WTC11 (cell line): ENCODE results near the gene DAP3. TPM values are rescaled to one million over a fixed set of nuclear protein-coding genes. Genes with fewer than 3 reads are reported as not detected.
"Not testable (repeated sequence)": the region's sequence is repeated elsewhere in the genome, so short reads cannot be mapped to it uniquely, and the experiment has no call there.

ENCODE experiments used
- ATAC-seq: fragments of 200-7000 bp; cut with Tn5 transposase; 2 replicates; pipeline ENCODE4 v1.10.0; 2021; ENCODE audit warnings: mild to moderate bottlenecking, moderate library complexity
- CTCF ChIA-PET: fragments of 300-600 bp; sonication (Branson Sonifier 250); formaldehyde crosslinking; loops from one replicate; lab custom pipeline; 2021; ENCODE audit warnings: antibody characterized with exemption; lab: Charles Lee
- POLR2A ChIA-PET: fragments of 350-600 bp; sonication (Branson Sonifier 250); formaldehyde crosslinking; loops from one replicate; lab custom pipeline; 2021; ENCODE audit warnings: antibody characterized with exemption; lab: Charles Lee
- DNase-seq: peaks from one replicate; pipeline ENCODE4 v3.0.0; 2021; ENCODE audit warnings: low spot score
- H3K27ac Mint-ChIP-seq: 2 replicates; pipeline ENCODE4 v1.8.0; 2021; ENCODE audit warnings: mixed read lengths
- H3K27me3 Mint-ChIP-seq: 2 replicates; pipeline ENCODE4 v1.8.0; 2021; ENCODE audit warnings: low read depth, mild to moderate bottlenecking, moderate library complexity, mixed read lengths
- H3K36me3 Mint-ChIP-seq: 2 replicates; pipeline ENCODE4 v1.8.0; 2021; ENCODE audit warnings: mixed read lengths
- H3K4me1 Mint-ChIP-seq: 2 replicates; pipeline ENCODE4 v1.8.0; 2022; ENCODE audit warnings: mixed read lengths
- H3K4me3 Mint-ChIP-seq: 2 replicates; pipeline ENCODE4 v1.8.0; 2021; ENCODE audit warnings: mild to moderate bottlenecking, moderate library complexity, mixed read lengths
- H3K9me3 Mint-ChIP-seq: 2 replicates; pipeline ENCODE4 v1.8.0; 2021; ENCODE audit warnings: mixed read lengths
- AR ChIP-seq: fragments of 250-450 bp; sonication (Bioruptor Pico); IDR thresholded peaks from 2 replicates; pipeline ENCODE4 v1.9.0; 2021; ENCODE audit warnings: mild to moderate bottlenecking
- E2F1 ChIP-seq: sonication (generic); formaldehyde crosslinking; IDR thresholded peaks from 2 replicates; pipeline ENCODE4 v1.8.0; 2022; ENCODE audit warnings: mild to moderate bottlenecking, missing genetic modification reagents
- ESRRA ChIP-seq: sonication (generic); formaldehyde crosslinking; IDR thresholded peaks from 2 replicates; pipeline ENCODE4 v1.8.1; 2022; ENCODE audit warnings: mild to moderate bottlenecking, missing genetic modification reagents, borderline replicate concordance
- FOXK1 ChIP-seq: sonication (generic); formaldehyde crosslinking; IDR thresholded peaks from 2 replicates; pipeline ENCODE4 v1.8.0; 2022; ENCODE audit warnings: mild to moderate bottlenecking, moderate library complexity, missing genetic modification reagents
- GABPB1 ChIP-seq: sonication (generic); formaldehyde crosslinking; IDR thresholded peaks from 2 replicates; pipeline ENCODE4 v1.8.1; 2023; ENCODE audit warnings: mild to moderate bottlenecking, missing genetic modification reagents
- GTF2I ChIP-seq: fragments of 250-450 bp; sonication (Bioruptor Pico); conservative IDR thresholded peaks from 2 replicates; pipeline ENCODE4 v1.4.0; 2021; ENCODE audit warnings: mild to moderate bottlenecking
- MLX ChIP-seq: sonication (generic); formaldehyde crosslinking; IDR thresholded peaks from 2 replicates; pipeline ENCODE4 v1.8.1; 2023; ENCODE audit warnings: mild to moderate bottlenecking, missing genetic modification reagents, moderate library complexity
- NFYB ChIP-seq: sonication (generic); formaldehyde crosslinking; conservative IDR thresholded peaks from 2 replicates; pipeline ENCODE4 v1.8.0; 2022; ENCODE audit warnings: low read depth, missing genetic modification reagents
- NR2C2 ChIP-seq: sonication (generic); formaldehyde crosslinking; IDR thresholded peaks from 2 replicates; pipeline ENCODE4 v1.8.0; 2022; ENCODE audit warnings: mild to moderate bottlenecking, missing genetic modification reagents
- RELA ChIP-seq: sonication (generic); formaldehyde crosslinking; IDR thresholded peaks from 2 replicates; pipeline ENCODE4 v1.8.1; 2022; ENCODE audit warnings: missing genetic modification reagents, mild to moderate bottlenecking, borderline replicate concordance
- SP1 ChIP-seq: sonication (generic); formaldehyde crosslinking; conservative IDR thresholded peaks from 2 replicates; pipeline ENCODE4 v1.8.1; 2022; ENCODE audit warnings: missing genetic modification reagents
- TEAD4 ChIP-seq: sonication (generic); formaldehyde crosslinking; IDR thresholded peaks from 2 replicates; pipeline ENCODE4 v1.8.0; 2022; ENCODE audit warnings: mild to moderate bottlenecking, missing genetic modification reagents
- USF2 ChIP-seq: sonication (generic); formaldehyde crosslinking; IDR thresholded peaks from 2 replicates; pipeline ENCODE4 v1.8.1; 2023; ENCODE audit warnings: mild to moderate bottlenecking, missing genetic modification reagents, moderate library complexity
- ZBTB43 ChIP-seq: sonication (generic); formaldehyde crosslinking; IDR thresholded peaks from 2 replicates; pipeline ENCODE4 v1.8.1; 2023; ENCODE audit warnings: mild to moderate bottlenecking, missing genetic modification reagents
- ZNF219 ChIP-seq: sonication (generic); formaldehyde crosslinking; IDR thresholded peaks from 2 replicates; pipeline ENCODE4 v1.8.0; 2023; ENCODE audit warnings: missing genetic modification reagents, mild to moderate bottlenecking, borderline replicate concordance
- ZNF232 ChIP-seq: sonication (generic); formaldehyde crosslinking; IDR thresholded peaks from 2 replicates; pipeline ENCODE4 v1.8.0; 2022; ENCODE audit warnings: mild to moderate bottlenecking, missing genetic modification reagents
- ZNF396 ChIP-seq: fragments of 250-450 bp; sonication (Bioruptor Pico); IDR thresholded peaks from 2 replicates; pipeline ENCODE4 v1.8.0; 2021; ENCODE audit warnings: mild to moderate bottlenecking, moderate library complexity, borderline replicate concordance
- ZSCAN18 ChIP-seq: fragments of 250-450 bp; sonication (Bioruptor Pico); IDR thresholded peaks from 2 replicates; pipeline ENCODE4 v2.1.2; 2022; ENCODE audit warnings: mild to moderate bottlenecking, moderate library complexity
- total RNA-seq: library from RNA; stranded (reverse); gene quantifications from 3 replicates; pipeline ENCODE4 v1.2.3, GENCODE V29; 2021

Gene DAP3
- total RNA-seq, 1 experiment from 2014 or later, result 109 TPM

- H3K4me1 Mint-ChIP-seq, result peaks cover 30% of the 10 kb centered on the region
- H3K36me3 Mint-ChIP-seq, result peaks cover 56% of the 10 kb centered on the region
- H3K9me3 Mint-ChIP-seq, result peaks cover 40% of the 10 kb centered on the region
- peak overlapping the region; percentile 9; the same call in 1 of the 2 replicates for H3K27ac Mint-ChIP-seq
- H3K4me3 Mint-ChIP-seq, result no peak overlapping the region
- H3K27me3 Mint-ChIP-seq, result no peaks in the 10 kb centered on the region
- TF ChIP-seq GTF2I, result no peak
- no peak for TF ChIP-seq MLX (CRISPR knock-in tag)
- no peak for TF ChIP-seq USF2 (CRISPR knock-in tag)
- TF ChIP-seq NFYB, result no peak
- TF ChIP-seq GABPB1 (CRISPR knock-in tag), result no peak
- no peak for TF ChIP-seq AR (CRISPR knock-in tag)
- no peak for TF ChIP-seq ZBTB43 (CRISPR knock-in tag)
- no peak for TF ChIP-seq FOXK1 (CRISPR knock-in tag)
- TF ChIP-seq ESRRA (CRISPR knock-in tag), result no peak
- no peak for TF ChIP-seq E2F1 (CRISPR knock-in tag)
- no peak for TF ChIP-seq SP1 (CRISPR knock-in tag)
- no peak for TF ChIP-seq ZSCAN18 (CRISPR knock-in tag)
- no peak for TF ChIP-seq TEAD4 (CRISPR knock-in tag)
- TF ChIP-seq ZNF232, result no peak
- no peak for TF ChIP-seq ZNF396 (CRISPR knock-in tag)
- no peak for TF ChIP-seq ZNF219 (CRISPR knock-in tag)
- TF ChIP-seq NR2C2 (CRISPR knock-in tag), result no peak
- TF ChIP-seq RELA (CRISPR knock-in tag), result no peak
- ChIA-PET POLR2A (no interaction called here), CTCF (no interaction called here)
- DNase-seq (no peak), ATAC-seq (no peak)
Measured at GRCh38 chr1:155698382-155699038, 9.6 kb downstream of the DAP3 start.

- DNase-seq, H3K4me3 Mint-ChIP-seq, H3K27me3 Mint-ChIP-seq, ATAC-seq, POLR2A ChIA-PET, CTCF ChIA-PET, H3K27ac Mint-ChIP-seq: not testable (repeated sequence)
- Mint-ChIP-seq H3K9me3 (peaks cover 40% of the 10 kb centered on the region), H3K36me3 (peaks cover 56% of the 10 kb centered on the region), H3K4me1 (peaks cover 30% of the 10 kb centered on the region)
Measured at GRCh38 chr1:155699062-155699461, 10.2 kb downstream of the DAP3 start.

GRCh38 chr1:155701675-155702074, 12.8 kb downstream of the DAP3 start:
- ATAC-seq, H3K4me3 Mint-ChIP-seq, CTCF ChIA-PET, H3K27ac Mint-ChIP-seq, POLR2A ChIA-PET, H3K27me3 Mint-ChIP-seq, DNase-seq: not testable (repeated sequence)
- Mint-ChIP-seq H3K36me3 (peaks cover 35% of the 10 kb centered on the region), H3K9me3 (peaks cover 29% of the 10 kb centered on the region), H3K4me1 (peaks cover 18% of the 10 kb centered on the region)
